Measurements from ENCODE around the gene B9D1.

DNA sequence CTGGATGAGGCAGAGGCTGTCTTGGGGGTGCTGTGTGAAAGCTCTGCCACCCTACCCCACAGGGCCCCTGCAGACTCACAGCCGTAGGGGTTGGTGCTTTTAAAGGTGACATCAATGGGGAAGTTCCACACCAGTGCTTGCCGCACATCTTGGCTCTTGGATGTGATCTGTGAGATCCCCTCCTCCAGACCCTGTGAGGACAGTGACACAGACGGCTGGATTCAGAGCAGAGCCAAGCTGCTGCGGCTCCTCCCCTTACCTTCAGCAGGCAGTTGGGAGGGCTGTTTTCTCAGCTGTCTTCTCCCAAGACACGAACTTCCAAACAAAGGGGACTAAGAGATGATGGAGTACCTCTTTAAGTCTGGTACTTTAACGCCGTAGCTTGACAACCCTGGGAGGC lies 4.8 kb downstream of the B9D1 start:
- no peak for TF ChIP-seq CTCF (IDR thresholded peaks at IDR 0.05)
- no peak for TF ChIP-seq POLR2A (IDR thresholded peaks at IDR 0.05)
